Measurements from ENCODE around the gene SNN. TPM values are rescaled to one million over a fixed set of nuclear protein-coding genes. Genes with fewer than 3 reads are reported as not detected.

SNN gene
- total and polyA plus RNA-seq, 2 experiments from 2014 or later: 16.7 to 18.8 TPM

- no peak overlapping the region for H2AFZ ChIP-seq
- H3K36me3 ChIP-seq (replicated peaks; ENCODE audit: insufficient read depth, low read depth): no peaks in the 10 kb centered on the region
- DNase-seq (ENCODE audit: low spot score): no peak
- no peaks in the 10 kb centered on the region for H3K4me1 ChIP-seq (ENCODE audit: insufficient read depth)
- H3K4me2 ChIP-seq: no peak overlapping the region
- TF ChIP-seq EZH2 (IDR thresholded peaks at IDR 0.05; ENCODE audit: borderline replicate concordance): no peak
- TF ChIP-seq, protein P1, sequence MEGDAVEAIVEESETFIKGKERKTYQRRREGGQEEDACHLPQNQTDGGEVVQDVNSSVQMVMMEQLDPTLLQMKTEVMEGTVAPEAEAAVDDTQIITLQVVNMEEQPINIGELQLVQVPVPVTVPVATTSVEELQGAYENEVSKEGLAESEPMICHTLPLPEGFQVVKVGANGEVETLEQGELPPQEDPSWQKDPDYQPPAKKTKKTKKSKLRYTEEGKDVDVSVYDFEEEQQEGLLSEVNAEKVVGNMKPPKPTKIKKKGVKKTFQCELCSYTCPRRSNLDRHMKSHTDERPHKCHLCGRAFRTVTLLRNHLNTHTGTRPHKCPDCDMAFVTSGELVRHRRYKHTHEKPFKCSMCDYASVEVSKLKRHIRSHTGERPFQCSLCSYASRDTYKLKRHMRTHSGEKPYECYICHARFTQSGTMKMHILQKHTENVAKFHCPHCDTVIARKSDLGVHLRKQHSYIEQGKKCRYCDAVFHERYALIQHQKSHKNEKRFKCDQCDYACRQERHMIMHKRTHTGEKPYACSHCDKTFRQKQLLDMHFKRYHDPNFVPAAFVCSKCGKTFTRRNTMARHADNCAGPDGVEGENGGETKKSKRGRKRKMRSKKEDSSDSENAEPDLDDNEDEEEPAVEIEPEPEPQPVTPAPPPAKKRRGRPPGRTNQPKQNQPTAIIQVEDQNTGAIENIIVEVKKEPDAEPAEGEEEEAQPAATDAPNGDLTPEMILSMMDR (IDR thresholded peaks at IDR 0.05; ENCODE audit: poor library complexity): no peak
- TF ChIP-seq EZH2phosphoT487 (IDR thresholded peaks at IDR 0.05; ENCODE audit: low read depth, severe bottlenecking, unreplicated experiment): no peak
- peaks cover 11% of the 10 kb centered on the region for H4K20me1 ChIP-seq (ENCODE audit: insufficient read depth, poor library complexity, severe bottlenecking)
- peaks cover 38% of the 10 kb centered on the region for H3K79me2 ChIP-seq
- no peaks in the 10 kb centered on the region for H3K9me2 ChIP-seq (replicated peaks; ENCODE audit: insufficient read depth)
- H3K27me3 ChIP-seq: no peaks in the 10 kb centered on the region
- H3K4me3 ChIP-seq: no peak overlapping the region
- WGBS (ENCODE audit: low lambda C conversion rate, missing lambda C conversion rate): 79% methylated on average over 9 of the region's 9 CpGs
- no peaks in the 10 kb centered on the region for H3K9me3 ChIP-seq (ENCODE audit: low read depth)
- H3K27ac ChIP-seq: peak overlapping the region; percentile 14
These were observed 17.8 kb downstream of the SNN start for GRCh38 chr16:11685844-11686618.

DNA sequence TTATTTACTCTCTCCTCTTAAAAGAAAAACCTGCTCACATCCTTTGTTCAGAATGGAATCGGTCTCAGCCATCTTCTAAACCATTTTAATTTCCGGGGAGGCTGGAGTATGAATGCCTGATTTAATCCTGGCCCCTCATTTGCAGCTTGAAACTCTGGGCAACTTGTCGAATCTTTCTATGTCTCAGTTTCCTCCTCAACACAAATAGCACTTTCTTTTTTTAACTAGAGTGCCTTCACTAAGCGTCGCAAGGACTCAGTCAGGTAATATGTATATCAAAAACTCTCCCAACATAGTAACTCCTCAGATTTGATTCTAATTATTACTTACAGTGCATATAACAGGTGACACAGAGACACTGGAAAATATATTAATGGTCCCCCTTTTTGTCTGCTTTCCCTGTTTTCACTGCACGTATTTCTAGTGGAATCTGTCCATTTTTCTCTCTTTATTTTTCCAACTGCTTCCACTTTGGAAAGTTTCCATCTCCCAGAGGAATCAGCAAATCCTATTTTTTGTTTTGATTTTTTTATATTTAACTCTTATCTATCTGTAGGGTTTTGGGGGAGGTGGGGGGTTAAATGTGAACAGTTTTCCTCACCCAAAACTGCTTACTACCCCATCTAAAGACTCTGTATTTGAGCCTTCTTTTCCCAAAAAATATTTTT, 18.6 kb downstream of the SNN start:
- H3K4me1 ChIP-seq (ENCODE audit: insufficient read depth): no peaks in the 10 kb centered on the region
- DNase-seq (ENCODE audit: low spot score): no peak
- H2AFZ ChIP-seq: no peak overlapping the region
- H3K36me3 ChIP-seq (replicated peaks; ENCODE audit: insufficient read depth, low read depth): no peaks in the 10 kb centered on the region
- H3K27me3 ChIP-seq: no peaks in the 10 kb centered on the region
- TF ChIP-seq, protein P1 (IDR thresholded peaks at IDR 0.05; ENCODE audit: poor library complexity): no peak
- no peaks in the 10 kb centered on the region for H3K9me3 ChIP-seq (ENCODE audit: low read depth)
- WGBS (ENCODE audit: low lambda C conversion rate, missing lambda C conversion rate): 64% methylated on average over 6 of the region's 6 CpGs
- no peaks in the 10 kb centered on the region for H3K9me2 ChIP-seq (replicated peaks; ENCODE audit: insufficient read depth)
- peak overlapping the region; percentile 62 for H3K27ac ChIP-seq
- no peak overlapping the region for H3K4me3 ChIP-seq
- H4K20me1 ChIP-seq (ENCODE audit: insufficient read depth, poor library complexity, severe bottlenecking): peaks cover 9% of the 10 kb centered on the region
- H3K79me2 ChIP-seq: peaks cover 31% of the 10 kb centered on the region
- H3K4me2 ChIP-seq: no peak overlapping the region

- H3K4me1 ChIP-seq (ENCODE audit: insufficient read depth): no peaks in the 10 kb centered on the region
- no peaks in the 10 kb centered on the region for H3K36me3 ChIP-seq (replicated peaks; ENCODE audit: insufficient read depth, low read depth)
- H3K4me2 ChIP-seq: no peak overlapping the region
- WGBS (ENCODE audit: low lambda C conversion rate, missing lambda C conversion rate): 91% methylated on average over 13 of the region's 13 CpGs
- peaks cover 26% of the 10 kb centered on the region for H3K79me2 ChIP-seq
- TF ChIP-seq, protein P1 (IDR thresholded peaks at IDR 0.05; ENCODE audit: poor library complexity): no peak
- TF ChIP-seq EZH2 (IDR thresholded peaks at IDR 0.05; ENCODE audit: borderline replicate concordance) (no peak), EZH2phosphoT487 (IDR thresholded peaks at IDR 0.05; ENCODE audit: low read depth, severe bottlenecking, unreplicated experiment) (no peak)
- H3K9me2 ChIP-seq (replicated peaks; ENCODE audit: insufficient read depth): no peaks in the 10 kb centered on the region
- no peaks in the 10 kb centered on the region for H3K9me3 ChIP-seq (ENCODE audit: low read depth)
- no peak overlapping the region for H3K27ac ChIP-seq
- DNase-seq (ENCODE audit: low spot score): no peak
- peaks cover 4% of the 10 kb centered on the region for H4K20me1 ChIP-seq (ENCODE audit: insufficient read depth, poor library complexity, severe bottlenecking)
- H3K27me3 ChIP-seq: no peaks in the 10 kb centered on the region
- no peak overlapping the region for H2AFZ ChIP-seq
- no peak overlapping the region for H3K4me3 ChIP-seq
These were observed 19.6 kb downstream of the SNN start for GRCh38 chr16:11687601-11688519.
